Measurements from ENCODE around the gene CAPRIN2. TPM values are rescaled to one million over a fixed set of nuclear protein-coding genes. Genes with fewer than 3 reads are reported as not detected.

Gene CAPRIN2
- total and polyA plus RNA-seq, 2 of the 8 experiments (the other 6 are each of a cell fraction or from before 2014, with no cell fraction given) = 24.8 to 52.0 TPM

- DNase-seq (ENCODE audit: low read depth in 1 of 2, low spot score in 2 of 2) (no peak), FAIRE-seq (no peak)
- Histone ChIP-seq H2AK5ac (ENCODE audit: low read depth, low read length) (no peak overlapping the region), H3K56ac (replicated peaks; ENCODE audit: insufficient read length, low read depth, low read length) (no peak overlapping the region), H3K23ac (ENCODE audit: insufficient read length) (no peak overlapping the region), H3K79me2 (ENCODE audit: control insufficient read depth in 1 of 2, insufficient read depth in 2 of 2, low read length in 2 of 2) (peaks cover 0 to 11% of the 10 kb centered on the region in 2 experiments; a peak in 2 of 4 replicates), H2AFZ (ENCODE audit: low read length) (no peak overlapping the region), H3K23me2 (ENCODE audit: low read depth, low read length) (no peaks in the 10 kb centered on the region), H3K4me1 (replicated peaks in 1 of 4; ENCODE audit: control insufficient read depth in 3 of 4, insufficient read depth in 4 of 4, low read length in 3 of 4) (no peaks in the 10 kb centered on the region), H3K9me3 (ENCODE audit: insufficient read depth in 2 of 2, low read depth in 1 of 2, low read length in 1 of 2) (no peaks in the 10 kb centered on the region), H3K27me3 (replicated peaks in 1 of 4; ENCODE audit: control insufficient read depth in 3 of 4, extremely low read depth in 1 of 4, insufficient read depth in 3 of 4, low read length in 3 of 4) (no peaks in the 10 kb centered on the region), H3K4me3 (ENCODE audit: extremely low read depth in 1 of 4, insufficient read depth in 2 of 4, low read depth in 3 of 4, low read length in 4 of 4) (no peak overlapping the region), H3K36me3 (ENCODE audit: control insufficient read depth in 2 of 4, insufficient read depth in 4 of 4, low read length in 3 of 4) (peaks cover 3 to 69% (median 14%) of the 10 kb centered on the region in 4 experiments; a peak in 5 of 8 replicates), H3K14ac (ENCODE audit: insufficient read length) (no peak overlapping the region), H3K4ac (replicated peaks; ENCODE audit: insufficient read length, low read depth, low read length) (no peak overlapping the region), H2BK5ac (ENCODE audit: low read depth, low read length) (no peak overlapping the region), H2BK120ac (replicated peaks; ENCODE audit: low read depth, low read length) (no peak overlapping the region), H3K18ac (ENCODE audit: extremely low read depth, low read length) (no peak overlapping the region), H3K4me2 (ENCODE audit: insufficient read depth in 1 of 2, low read depth in 2 of 2, low read length in 2 of 2) (no peak overlapping the region), H2BK12ac (ENCODE audit: low read depth, low read length) (no peak overlapping the region), H3K79me1 (ENCODE audit: low read depth, low read length) (no peaks in the 10 kb centered on the region), H4K20me1 (replicated peaks in 1 of 2; ENCODE audit: control insufficient read depth in 1 of 2, insufficient read depth in 2 of 2, low read length in 2 of 2) (no peaks in the 10 kb centered on the region), H4K91ac (replicated peaks; ENCODE audit: insufficient read length, low read length) (no peak overlapping the region), H2BK15ac (ENCODE audit: low read length) (no peak overlapping the region), H4K8ac (ENCODE audit: extremely low read depth, insufficient read depth, low read length) (no peak overlapping the region), H3K27ac (ENCODE audit: low read depth, low read length) (no peak overlapping the region), H4K5ac (ENCODE audit: insufficient read length, low read depth, low read length) (no peak overlapping the region), H3K9ac (replicated peaks in 1 of 4; ENCODE audit: extremely low read depth in 1 of 4, low read depth in 3 of 4, low read length in 3 of 4) (no peak overlapping the region), H2BK20ac (ENCODE audit: low read length) (no peak overlapping the region)
- ChIA-PET CTCF (ENCODE audit: partially characterized antibody) (interaction anchor here (1.0 to 2.2 kb wide), 3 partner anchors 17 to 81 kb away, joined by 3 to 7 read pairs (median 6); no protein-coding TSS in a partner anchor), POLR2A (ENCODE audit: partially characterized antibody) (interaction anchor here (0.6 to 1.2 kb wide), 3 partner anchors 35 to 107 kb away, joined by 3 to 4 read pairs (median 3); no protein-coding TSS in a partner anchor)
- WGBS, 2 experiments (ENCODE audit: extremely low coverage in 1 of 2, insufficient coverage in 1 of 2, insufficient read length in 1 of 2, insufficient replicate concordance in 2 of 2, low coverage in 1 of 2, low lambda C conversion rate in 2 of 2, missing lambda C conversion rate in 1 of 2) = 82% methylated on average over 1 of the region's 1 CpG; no CpG with 5 or more reads in 1 of the 2 experiments
- no peak for TF ChIP-seq NRF1 (IDR thresholded peaks at IDR 0.05; ENCODE audit: low read depth, low read length)
- no peak for TF ChIP-seq NANOG (IDR thresholded peaks at IDR 0.05; ENCODE audit: insufficient read depth, low read depth, low read length, poor library complexity, severe bottlenecking)
- no peak for TF ChIP-seq CBX5 (IDR thresholded peaks at IDR 0.05; ENCODE audit: low read depth, low read length)
- no peak for TF ChIP-seq HDAC2 (IDR thresholded peaks at IDR 0.05; ENCODE audit: borderline replicate concordance in 1 of 2, low read depth in 2 of 2, low read length in 2 of 2)
- TF ChIP-seq TAF1 (IDR thresholded peaks at IDR 0.05; ENCODE audit: low read depth, low read length) = no peak
- TF ChIP-seq GABPA (IDR thresholded peaks at IDR 0.05; ENCODE audit: borderline replicate concordance, insufficient read depth, low read length) = no peak
- TF ChIP-seq TCF12 (IDR thresholded peaks at IDR 0.05; ENCODE audit: low read depth, low read length) = no peak
- no peak for TF ChIP-seq BRCA1 (IDR thresholded peaks at IDR 0.05; ENCODE audit: low read depth, low read length)
- no peak for TF ChIP-seq POLR2A (IDR thresholded peaks at IDR 0.05; ENCODE audit: control extremely low read depth in 1 of 2, low read depth in 2 of 2, low read length in 2 of 2)
- TF ChIP-seq SP1 (IDR thresholded peaks at IDR 0.05; ENCODE audit: low read depth, low read length) = no peak
- TF ChIP-seq, protein P1, sequence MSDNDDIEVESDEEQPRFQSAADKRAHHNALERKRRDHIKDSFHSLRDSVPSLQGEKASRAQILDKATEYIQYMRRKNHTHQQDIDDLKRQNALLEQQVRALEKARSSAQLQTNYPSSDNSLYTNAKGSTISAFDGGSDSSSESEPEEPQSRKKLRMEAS (IDR thresholded peaks at IDR 0.05) = no peak
- TF ChIP-seq, protein P2, sequence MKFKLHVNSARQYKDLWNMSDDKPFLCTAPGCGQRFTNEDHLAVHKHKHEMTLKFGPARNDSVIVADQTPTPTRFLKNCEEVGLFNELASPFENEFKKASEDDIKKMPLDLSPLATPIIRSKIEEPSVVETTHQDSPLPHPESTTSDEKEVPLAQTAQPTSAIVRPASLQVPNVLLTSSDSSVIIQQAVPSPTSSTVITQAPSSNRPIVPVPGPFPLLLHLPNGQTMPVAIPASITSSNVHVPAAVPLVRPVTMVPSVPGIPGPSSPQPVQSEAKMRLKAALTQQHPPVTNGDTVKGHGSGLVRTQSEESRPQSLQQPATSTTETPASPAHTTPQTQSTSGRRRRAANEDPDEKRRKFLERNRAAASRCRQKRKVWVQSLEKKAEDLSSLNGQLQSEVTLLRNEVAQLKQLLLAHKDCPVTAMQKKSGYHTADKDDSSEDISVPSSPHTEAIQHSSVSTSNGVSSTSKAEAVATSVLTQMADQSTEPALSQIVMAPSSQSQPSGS (IDR thresholded peaks at IDR 0.05; ENCODE audit: low read length) = no peak
- TF ChIP-seq GTF2F1 (IDR thresholded peaks at IDR 0.05; ENCODE audit: borderline replicate concordance, low read depth, low read length) = no peak
Measured at GRCh38 chr12:30726647-30727046, 28.1 kb downstream of the CAPRIN2 start.

Data from H1 (cell line).